ENCODE measurements around the gene ROR1. TPM values are rescaled to one million over a fixed set of nuclear protein-coding genes. Genes with fewer than 3 reads are reported as not detected.

Gene ROR1
- total and polyA plus RNA-seq, 10 of the 15 experiments (the other 5 are each of a cell fraction or from before 2014, with no cell fraction given) = 0.02 to 0.08 (median 0.05) TPM; not detected in 6

DNA sequence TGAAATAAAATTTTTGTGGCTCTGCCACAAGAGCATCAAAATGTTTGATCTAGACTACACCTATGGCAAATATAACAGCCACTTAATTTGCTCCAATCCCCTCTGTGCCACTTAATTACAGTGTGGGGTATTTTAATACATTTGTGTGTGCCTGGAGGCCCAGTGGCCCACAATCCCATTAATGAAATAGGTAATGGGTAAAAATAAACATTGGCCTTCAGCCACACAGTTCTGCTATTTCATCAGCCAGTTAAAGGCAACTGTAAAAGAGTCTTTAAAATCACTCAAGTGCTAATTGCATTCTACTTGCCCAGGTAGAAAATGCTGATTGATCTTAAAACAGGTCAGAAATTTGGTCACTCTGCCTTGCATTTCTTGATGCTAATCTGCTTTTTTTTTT lies 278.0 kb downstream of the ROR1 start:
- Histone ChIP-seq H3K4me1 (ENCODE audit: control insufficient read depth, insufficient read depth, low read length) (no peaks in the 10 kb centered on the region), H2AFZ (ENCODE audit: control insufficient read depth, low read depth, low read length) (no peak overlapping the region), H3K9ac (ENCODE audit: control insufficient read depth, insufficient read depth, low read length) (no peak overlapping the region), H4K20me1 (ENCODE audit: control insufficient read depth, insufficient read depth) (no peaks in the 10 kb centered on the region), H3K27me3 (replicated peaks in 1 of 2; ENCODE audit: control insufficient read depth in 2 of 2, insufficient read depth in 2 of 2, low read length in 1 of 2) (no peaks in the 10 kb centered on the region), H3K27ac (ENCODE audit: control insufficient read depth, insufficient read depth) (no peak overlapping the region), H3K4me2 (ENCODE audit: control insufficient read depth, insufficient read depth) (no peak overlapping the region), H3K79me2 (ENCODE audit: control insufficient read depth, insufficient read depth, low read length) (no peaks in the 10 kb centered on the region), H3K36me3 (ENCODE audit: control insufficient read depth in 2 of 2, insufficient read depth in 2 of 2, low read length in 1 of 2) (no peaks in the 10 kb centered on the region), H3K9me3 (replicated peaks; ENCODE audit: control insufficient read depth, insufficient read depth, low read length) (no peaks in the 10 kb centered on the region), H3K4me3 (no peak overlapping the region)
- ATAC-seq (no peak), FAIRE-seq (no peak), DNase-seq (ENCODE audit: low read depth, low spot score) (no peak)
- intact Hi-C loops (cut with micrococcal nuclease; ENCODE audit: unreplicated experiment) = no loop called here
- in situ Hi-C loops (cut with MboI) = no loop called here
- no TSS peak for BruUV-seq (replicated peaks)
- ChIA-PET CTCF (no interaction called here), RAD21 (ENCODE audit: unreplicated experiment) (no interaction called here), SMC1A (ENCODE audit: uncharacterized antibody, unreplicated experiment) (no interaction called here), POLR2A (no interaction called here)
- TF ChIP-seq POU2F2 (IDR thresholded peaks at IDR 0.05; ENCODE audit: borderline replicate concordance, low read depth, low read length) (no peak), HDGF (IDR thresholded peaks at IDR 0.05) (no peak), MYC (IDR thresholded peaks at IDR 0.05; ENCODE audit: insufficient read depth, insufficient read length, insufficient replicate concordance, low read length, severe bottlenecking) (no peak), CEBPB (IDR thresholded peaks at IDR 0.05; ENCODE audit: borderline replicate concordance in 1 of 2, low read depth in 2 of 2, low read length in 2 of 2) (no peak), BMI1 (IDR thresholded peaks at IDR 0.05; ENCODE audit: borderline replicate concordance) (no peak), IKZF1 (conservative IDR thresholded peaks at IDR 0.05) (no peak), MTA3 (IDR thresholded peaks at IDR 0.05; ENCODE audit: borderline replicate concordance, low read length) (no peak), DPF2 (IDR thresholded peaks at IDR 0.05) (no peak), YBX1 (IDR thresholded peaks at IDR 0.05) (no peak), HCFC1 (IDR thresholded peaks at IDR 0.05; ENCODE audit: low read length) (no peak), ZNF217 (IDR thresholded peaks at IDR 0.05) (no peak), SMAD5 (IDR thresholded peaks at IDR 0.05; ENCODE audit: low read depth) (no peak), NFYA (IDR thresholded peaks at IDR 0.05; ENCODE audit: borderline replicate concordance, low read depth, low read length) (no peak), EGR1 (IDR thresholded peaks at IDR 0.05; ENCODE audit: borderline replicate concordance in 1 of 2, low read depth in 2 of 2, low read length in 2 of 2) (no peak)
- TF ChIP-seq, protein P1, sequence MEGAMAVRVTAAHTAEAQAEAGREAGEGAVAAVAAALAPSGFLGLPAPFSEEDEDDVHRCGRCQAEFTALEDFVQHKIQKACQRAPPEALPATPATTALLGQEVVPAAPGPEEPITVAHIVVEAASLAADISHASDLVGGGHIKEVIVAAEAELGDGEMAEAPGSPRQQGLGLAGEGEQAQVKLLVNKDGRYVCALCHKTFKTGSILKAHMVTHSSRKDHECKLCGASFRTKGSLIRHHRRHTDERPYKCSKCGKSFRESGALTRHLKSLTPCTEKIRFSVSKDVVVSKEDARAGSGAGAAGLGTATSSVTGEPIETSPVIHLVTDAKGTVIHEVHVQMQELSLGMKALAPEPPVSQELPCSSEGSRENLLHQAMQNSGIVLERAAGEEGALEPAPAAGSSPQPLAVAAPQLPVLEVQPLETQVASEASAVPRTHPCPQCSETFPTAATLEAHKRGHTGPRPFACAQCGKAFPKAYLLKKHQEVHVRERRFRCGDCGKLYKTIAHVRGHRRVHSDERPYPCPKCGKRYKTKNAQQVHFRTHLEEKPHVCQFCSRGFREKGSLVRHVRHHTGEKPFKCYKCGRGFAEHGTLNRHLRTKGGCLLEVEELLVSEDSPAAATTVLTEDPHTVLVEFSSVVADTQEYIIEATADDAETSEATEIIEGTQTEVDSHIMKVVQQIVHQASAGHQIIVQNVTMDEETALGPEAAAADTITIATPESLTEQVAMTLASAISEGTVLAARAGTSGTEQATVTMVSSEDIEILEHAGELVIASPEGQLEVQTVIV (IDR thresholded peaks at IDR 0.05; ENCODE audit: borderline replicate concordance, partially characterized antibody) = no peak
- TF ChIP-seq, protein P2, sequence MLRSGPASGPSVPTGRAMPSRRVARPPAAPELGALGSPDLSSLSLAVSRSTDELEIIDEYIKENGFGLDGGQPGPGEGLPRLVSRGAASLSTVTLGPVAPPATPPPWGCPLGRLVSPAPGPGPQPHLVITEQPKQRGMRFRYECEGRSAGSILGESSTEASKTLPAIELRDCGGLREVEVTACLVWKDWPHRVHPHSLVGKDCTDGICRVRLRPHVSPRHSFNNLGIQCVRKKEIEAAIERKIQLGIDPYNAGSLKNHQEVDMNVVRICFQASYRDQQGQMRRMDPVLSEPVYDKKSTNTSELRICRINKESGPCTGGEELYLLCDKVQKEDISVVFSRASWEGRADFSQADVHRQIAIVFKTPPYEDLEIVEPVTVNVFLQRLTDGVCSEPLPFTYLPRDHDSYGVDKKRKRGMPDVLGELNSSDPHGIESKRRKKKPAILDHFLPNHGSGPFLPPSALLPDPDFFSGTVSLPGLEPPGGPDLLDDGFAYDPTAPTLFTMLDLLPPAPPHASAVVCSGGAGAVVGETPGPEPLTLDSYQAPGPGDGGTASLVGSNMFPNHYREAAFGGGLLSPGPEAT (IDR thresholded peaks at IDR 0.05; ENCODE audit: low read depth) = no peak
- TF ChIP-seq, protein P3, sequence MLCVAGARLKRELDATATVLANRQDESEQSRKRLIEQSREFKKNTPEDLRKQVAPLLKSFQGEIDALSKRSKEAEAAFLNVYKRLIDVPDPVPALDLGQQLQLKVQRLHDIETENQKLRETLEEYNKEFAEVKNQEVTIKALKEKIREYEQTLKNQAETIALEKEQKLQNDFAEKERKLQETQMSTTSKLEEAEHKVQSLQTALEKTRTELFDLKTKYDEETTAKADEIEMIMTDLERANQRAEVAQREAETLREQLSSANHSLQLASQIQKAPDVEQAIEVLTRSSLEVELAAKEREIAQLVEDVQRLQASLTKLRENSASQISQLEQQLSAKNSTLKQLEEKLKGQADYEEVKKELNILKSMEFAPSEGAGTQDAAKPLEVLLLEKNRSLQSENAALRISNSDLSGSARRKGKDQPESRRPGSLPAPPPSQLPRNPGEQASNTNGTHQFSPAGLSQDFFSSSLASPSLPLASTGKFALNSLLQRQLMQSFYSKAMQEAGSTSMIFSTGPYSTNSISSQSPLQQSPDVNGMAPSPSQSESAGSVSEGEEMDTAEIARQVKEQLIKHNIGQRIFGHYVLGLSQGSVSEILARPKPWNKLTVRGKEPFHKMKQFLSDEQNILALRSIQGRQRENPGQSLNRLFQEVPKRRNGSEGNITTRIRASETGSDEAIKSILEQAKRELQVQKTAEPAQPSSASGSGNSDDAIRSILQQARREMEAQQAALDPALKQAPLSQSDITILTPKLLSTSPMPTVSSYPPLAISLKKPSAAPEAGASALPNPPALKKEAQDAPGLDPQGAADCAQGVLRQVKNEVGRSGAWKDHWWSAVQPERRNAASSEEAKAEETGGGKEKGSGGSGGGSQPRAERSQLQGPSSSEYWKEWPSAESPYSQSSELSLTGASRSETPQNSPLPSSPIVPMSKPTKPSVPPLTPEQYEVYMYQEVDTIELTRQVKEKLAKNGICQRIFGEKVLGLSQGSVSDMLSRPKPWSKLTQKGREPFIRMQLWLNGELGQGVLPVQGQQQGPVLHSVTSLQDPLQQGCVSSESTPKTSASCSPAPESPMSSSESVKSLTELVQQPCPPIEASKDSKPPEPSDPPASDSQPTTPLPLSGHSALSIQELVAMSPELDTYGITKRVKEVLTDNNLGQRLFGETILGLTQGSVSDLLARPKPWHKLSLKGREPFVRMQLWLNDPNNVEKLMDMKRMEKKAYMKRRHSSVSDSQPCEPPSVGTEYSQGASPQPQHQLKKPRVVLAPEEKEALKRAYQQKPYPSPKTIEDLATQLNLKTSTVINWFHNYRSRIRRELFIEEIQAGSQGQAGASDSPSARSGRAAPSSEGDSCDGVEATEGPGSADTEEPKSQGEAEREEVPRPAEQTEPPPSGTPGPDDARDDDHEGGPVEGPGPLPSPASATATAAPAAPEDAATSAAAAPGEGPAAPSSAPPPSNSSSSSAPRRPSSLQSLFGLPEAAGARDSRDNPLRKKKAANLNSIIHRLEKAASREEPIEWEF (IDR thresholded peaks at IDR 0.05; ENCODE audit: insufficient replicate concordance, low read depth, low read length) = no peak
